Left kidney (tissue), 2 donors: Measurements from ENCODE around the gene TAF1B. TPM values are rescaled to one million over a fixed set of nuclear protein-coding genes. Genes with fewer than 3 reads are reported as not detected.

Source experiments
- DNase-seq: peaks from one replicate; pipeline ENCODE4 v3.0.0-alpha.2; 2013
- polyA plus RNA-seq: library from polyadenylated mRNA; unstranded; fragments of 120-200 nt; gene quantifications from one replicate; pipeline ENCODE4 v1.2.1, GENCODE V29; 2013; ENCODE audit not compliant: insufficient read length

TAF1B gene
- polyA plus RNA-seq, 1 donor = 38.7 TPM

- DNase-seq = no peak
Observed at GRCh38 chr2:9807555-9808305, 35.5 kb upstream of the TAF1B start.

DNA sequence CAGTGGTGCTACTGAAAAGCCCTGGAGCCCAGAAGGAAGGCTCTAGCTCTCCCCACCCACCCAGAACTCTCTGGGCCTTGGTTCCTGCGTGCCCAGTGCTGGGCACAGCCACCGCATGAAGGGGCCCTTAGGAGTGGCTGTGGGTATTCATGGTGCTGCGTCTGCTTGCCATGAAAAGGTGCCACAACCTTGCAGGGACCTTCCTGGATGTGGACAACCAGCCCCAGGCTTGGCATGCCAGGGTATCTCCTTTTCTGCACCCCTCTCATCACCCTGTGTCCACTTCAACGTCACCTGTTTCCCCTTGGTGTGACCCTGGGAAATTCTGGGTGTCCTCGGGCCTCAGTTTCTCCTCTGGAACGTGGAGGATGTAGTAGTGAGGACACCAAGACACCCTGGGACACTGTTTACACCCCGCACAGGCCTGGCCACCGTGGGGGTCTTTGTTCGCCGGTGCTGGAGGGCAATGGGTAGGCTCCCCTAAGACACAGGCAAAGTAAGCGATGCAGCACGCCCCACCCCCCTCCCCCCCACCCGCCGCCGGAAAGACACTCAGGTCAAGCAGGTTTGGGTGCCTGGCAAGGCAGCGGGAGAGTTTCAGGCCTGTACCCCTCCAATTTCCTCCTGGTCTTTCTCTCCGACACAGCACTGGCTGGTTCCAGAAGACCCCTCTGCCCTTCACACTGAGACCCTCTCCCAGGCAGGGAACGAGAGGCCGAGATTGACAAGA is 34.8 kb upstream of the TAF1B start:
- no peak for DNase-seq

DNA sequence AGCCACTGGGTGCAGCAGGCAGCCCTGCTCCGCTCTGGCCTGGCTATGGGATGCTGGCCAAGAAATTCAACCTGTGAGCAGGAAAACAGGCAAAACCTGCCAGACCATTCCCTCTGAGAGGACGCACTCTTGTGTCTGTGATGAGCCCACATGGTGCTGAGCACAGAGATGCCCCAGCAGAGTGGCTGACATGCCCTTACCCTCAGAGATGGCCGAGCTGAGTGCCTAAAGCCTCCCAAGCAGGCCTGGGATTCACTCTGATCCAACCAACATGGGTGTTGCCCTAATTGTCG is 34.3 kb upstream of the TAF1B start:
- no peak for DNase-seq

DNA sequence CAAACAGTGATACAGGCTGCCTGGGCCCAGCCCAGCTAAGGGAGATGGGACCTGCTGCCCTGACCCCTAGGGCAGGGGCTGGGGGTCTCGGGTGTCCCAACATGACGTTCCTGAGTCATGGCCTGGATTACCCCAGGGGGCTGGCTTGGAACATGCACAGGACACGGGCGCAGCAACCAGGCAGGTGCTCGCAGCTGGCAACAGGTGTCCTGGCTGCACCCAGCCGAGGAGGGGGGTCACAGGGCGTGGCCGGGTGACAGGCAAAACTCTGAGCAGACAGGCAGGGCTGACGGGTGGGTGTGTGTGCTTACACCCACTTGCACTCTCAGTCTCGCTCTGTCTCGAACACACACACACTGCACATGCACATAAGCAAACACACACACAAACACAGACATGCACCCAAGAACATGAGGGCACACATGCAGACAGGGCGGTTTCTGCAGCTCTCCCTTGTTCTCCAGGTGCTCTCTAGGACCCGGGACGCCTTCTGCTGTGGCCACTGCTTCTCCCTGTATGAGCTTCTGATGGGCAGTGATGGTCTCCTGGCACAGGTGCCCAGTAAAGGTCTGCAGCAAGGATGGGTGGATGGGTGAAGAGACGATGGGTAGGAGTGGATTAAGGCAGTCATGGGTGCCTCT is 33.7 kb upstream of the TAF1B start:
- no peak for DNase-seq

- no peak for DNase-seq
Observed at GRCh38 chr2:9811216-9811615, 32.1 kb upstream of the TAF1B start.

GRCh38 chr2:9811679-9812511 is 31.4 kb upstream of the TAF1B start:
- DNase-seq = no peak

DNA sequence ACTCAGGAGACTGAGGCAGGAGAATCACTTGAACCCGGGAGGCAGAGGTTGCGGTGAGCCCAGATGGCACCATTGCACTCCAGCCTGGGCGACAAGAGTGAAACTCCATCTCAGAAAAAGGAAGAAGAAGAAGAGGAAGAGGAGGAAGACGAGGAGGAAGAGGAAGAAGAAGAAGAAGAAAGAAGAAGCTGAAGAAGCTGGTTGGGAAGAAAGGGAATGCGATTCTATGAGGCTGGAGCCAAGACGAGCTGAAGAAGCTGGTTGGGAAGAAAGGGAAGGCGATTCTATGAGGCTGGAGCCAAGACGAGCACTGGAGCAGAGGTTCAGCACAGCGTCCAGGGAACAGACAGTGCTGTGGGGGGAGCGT is 30.3 kb upstream of the TAF1B start:
- no peak for DNase-seq

DNA sequence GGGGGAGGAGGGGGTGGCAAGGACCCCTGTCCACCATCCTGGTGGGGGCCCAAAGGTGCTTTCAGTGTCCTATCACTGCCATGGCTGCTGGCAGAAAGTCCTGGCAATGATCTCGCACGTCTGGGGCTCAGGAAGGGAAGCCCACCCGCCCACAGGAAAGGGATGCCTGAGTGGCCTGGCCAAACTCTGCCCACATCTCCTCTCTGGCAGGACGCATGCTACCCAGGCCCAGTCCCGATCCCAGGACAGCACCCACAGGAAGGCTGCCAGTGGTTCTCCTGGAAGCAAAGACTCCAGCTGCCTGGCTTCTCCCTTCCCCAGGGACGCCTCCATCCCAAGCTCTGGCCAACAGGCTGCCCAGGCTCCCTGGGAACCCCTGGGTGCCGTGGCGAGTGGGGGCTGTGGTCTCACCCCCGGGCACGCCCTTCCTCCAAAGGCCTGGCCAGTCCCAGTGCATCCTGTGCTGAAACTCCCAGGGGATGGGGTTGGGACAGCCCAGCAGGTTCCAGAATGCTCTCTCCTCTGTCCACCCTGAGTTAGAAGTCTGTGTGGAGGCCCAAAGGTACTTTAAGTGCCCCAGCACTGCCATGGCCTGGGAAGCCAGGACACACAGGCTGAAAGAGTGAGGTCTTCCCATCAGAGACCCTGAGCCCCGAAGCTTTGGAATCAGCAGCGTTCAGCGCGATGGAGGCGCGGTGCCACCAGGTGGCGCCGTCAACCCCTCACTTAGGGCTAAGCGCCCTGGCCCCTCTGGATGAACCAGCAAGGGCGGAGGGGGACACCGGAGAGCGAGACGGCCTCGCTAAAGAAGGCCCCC is 29.8 kb upstream of the TAF1B start:
- no peak for DNase-seq

- DNase-seq = no peak
Observed at GRCh38 chr2:9814129-9814868, 29.0 kb upstream of the TAF1B start.

DNA sequence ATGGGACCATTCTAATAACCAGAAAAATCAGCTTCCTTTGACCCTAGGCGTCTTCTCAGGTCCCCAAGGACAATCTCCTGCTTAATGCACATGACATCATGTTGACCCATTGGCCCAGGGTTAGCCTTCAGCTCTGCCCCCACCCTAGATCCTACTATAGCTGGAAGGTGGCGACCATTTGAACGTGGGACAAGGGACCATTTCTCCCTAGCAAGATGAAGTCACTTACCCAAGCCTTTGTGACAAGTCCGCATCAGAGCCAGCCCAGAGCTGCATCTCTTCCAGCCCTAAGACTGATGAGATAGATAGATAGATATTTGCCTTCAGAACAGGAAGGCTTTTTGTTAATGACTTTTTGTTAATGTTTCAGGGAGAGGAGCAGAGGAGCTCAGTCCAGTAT is 28.2 kb upstream of the TAF1B start:
- DNase-seq = no peak

GRCh38 chr2:9815844-9816279 is 27.4 kb upstream of the TAF1B start:
- no peak for DNase-seq

DNA sequence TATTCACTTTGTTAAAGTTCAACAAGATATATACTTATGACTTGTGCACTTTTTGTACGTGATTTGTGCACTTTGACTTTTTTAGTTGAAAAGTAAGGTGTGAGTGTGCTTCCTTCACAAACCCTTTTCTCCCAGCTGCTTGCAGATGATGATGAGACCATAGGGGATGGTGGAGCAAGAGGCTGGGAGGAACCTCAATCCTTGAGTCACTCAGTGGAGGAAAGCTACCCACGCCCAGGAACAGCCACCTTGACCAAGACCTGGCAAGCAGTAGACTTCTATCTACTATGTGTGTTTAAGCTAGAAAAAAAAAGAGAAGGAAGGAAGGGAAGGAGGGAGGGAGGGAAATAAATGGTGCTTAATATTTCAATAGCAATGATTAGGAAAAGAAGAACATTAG is 25.2 kb upstream of the TAF1B start:
- DNase-seq = no peak

DNA sequence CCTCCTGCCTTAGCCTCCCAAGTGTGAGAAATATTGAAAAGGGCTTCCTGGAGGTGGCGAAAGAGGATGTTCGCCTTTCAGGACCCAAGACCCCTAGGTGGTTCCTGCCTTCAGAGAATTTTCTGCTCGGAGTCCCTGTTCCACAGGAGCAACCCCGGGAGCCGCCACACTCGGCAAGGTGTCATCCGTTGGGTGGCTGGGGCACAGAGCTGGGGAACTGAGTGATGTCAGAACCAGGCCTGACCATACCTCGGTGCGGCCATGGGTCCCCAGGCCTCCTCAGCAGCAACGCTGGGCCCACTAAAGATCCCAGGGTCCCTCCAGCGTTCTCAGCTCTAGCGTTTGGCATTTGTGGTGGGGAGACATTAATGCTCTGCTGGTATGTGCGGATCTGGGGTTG is 23.7 kb upstream of the TAF1B start:
- DNase-seq = no peak

DNA sequence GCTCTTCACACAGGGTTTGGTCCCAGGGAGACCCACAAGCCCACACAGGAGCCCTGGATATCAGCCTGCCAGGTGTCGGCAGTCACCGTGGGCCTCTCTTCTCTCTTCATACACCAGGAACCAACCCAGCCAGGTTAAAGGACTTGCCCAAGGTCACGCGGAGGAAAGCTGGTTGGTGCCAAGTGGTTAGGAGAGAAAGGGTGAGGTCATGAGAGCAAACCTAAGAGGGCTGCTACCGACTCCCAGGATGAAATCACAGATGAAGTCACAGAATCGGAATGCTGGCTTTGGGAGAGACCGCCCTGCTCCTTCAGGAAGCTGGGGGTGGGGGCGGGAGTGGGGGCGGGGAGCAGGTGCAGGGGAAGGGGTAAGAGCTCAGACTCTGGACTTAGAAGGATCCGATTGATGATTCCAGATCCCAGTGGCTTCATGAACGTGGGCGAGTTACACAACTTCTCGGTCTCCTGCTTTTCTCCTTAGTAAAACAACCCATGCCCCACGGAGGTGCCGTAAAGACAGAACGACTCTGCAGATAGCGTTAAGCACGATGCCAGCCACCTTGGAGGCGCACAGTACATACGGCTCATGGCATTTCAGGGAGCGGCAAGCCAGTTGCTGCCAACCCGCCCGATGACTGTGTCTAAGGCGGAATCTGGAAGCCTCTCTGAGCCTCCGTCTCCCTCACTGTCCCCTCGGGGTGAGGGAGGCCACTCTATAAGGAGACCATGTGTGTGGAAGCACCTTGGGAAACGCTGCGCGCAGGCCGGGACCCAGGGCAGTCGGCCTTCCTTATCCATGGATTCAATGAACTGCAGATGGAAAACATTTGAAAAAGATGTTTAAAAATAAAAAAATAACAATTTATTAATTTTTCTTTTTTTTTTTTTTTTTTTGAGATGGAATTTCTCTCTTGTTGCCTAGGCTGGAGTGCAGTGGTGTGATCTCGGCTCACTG is 23.0 kb upstream of the TAF1B start:
- DNase-seq = no peak

DNA sequence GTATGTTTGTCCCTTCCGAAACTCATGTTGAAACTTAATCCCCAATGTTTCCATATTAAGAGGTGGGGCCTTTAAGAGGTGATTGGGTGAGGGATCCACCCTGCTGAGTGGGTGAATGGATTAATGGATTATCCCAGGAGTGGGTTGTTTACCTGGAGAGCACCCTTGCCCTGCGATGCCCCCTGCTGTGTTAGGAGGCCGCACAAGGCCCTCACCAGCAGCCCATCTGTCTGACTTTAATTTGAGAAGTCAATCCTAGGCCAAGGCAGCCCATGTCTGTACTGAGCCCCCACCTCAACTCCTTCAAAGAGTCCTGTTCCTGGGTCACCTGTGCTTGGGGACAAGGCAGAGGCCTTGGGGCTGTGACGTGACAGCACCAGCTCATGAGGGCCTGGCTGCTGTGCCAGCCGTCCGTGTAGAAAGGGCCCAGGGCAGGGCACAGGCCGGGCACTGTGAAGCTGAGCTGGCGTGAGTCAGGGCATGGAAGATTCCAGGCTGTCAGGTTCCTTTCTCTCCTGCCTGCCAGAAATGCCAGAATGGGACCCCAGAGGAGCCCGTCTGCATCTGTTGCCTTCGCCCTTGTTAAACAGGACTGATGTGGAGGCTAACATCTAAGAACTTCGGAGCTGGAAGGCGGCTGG is 21.3 kb upstream of the TAF1B start:
- no peak for DNase-seq

DNA sequence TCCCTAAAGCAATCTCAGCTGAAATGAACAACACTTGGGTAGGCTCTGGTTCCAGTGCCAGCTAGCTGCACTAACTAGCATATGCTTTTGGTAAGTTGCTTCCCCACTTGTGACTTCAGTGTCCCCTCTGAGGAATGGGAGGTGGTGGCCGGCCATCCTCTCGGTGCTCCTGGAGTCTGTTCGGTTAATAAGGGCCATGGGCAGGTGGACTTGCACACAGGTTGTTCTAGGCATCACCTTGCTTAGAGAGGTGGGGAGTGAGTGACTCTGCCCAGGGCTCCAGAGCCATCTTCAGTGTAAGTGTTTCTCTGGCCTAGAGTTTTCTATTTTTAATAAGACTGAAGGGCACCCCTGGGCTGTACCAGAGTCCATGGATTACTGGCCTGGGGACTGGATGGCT is 18.8 kb upstream of the TAF1B start:
- DNase-seq = no peak

DNA sequence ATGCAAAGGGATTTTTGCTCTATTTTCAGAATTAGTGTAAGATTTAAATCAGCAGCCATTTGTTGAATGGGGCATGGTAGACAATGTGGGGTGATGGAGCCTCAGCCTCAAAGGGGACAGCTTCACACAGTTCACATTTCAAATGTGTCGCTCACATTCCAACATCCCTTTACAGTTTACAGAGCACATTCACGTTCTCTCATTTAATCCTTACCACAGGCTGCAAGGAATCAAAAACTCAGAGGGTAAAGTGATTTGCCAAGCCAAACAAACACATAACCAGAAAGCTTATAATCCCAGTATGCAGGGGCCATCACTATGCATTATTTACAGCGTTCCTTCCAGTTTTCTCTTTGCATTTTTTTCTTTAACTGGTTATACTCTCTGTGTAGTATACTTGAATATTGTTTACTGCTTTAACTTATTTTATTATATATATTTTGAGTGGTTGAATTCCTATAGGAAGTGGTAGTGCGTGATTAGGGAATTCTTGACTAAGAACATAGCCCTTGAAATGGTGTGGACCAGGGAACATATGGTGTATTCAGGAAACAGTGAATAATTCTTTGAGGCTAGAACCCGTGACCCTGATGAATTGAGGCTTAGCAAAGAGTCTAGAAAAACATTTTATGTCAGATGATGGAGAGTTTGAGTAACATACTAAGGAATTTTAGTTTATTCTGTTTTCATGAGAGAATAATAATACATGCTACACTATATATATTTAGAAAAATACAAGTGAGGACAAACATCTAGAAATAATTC is 18.1 kb upstream of the TAF1B start:
- peak; percentile 15 for DNase-seq

GRCh38 chr2:9826208-9826607 is 17.1 kb upstream of the TAF1B start:
- no peak for DNase-seq
